GM03348 (cell line): ENCODE data around the gene DUSP28.

Experiments used
- DNase-seq: peaks from one replicate; pipeline ENCODE4 v3.0.0; 2012; ENCODE audit warnings: low spot score

The DUSP28 gene

GRCh38 chr2:240601061-240601830 is 41.1 kb downstream of the DUSP28 start:
- no peak for DNase-seq

- DNase-seq, result no peak
These were observed 41.6 kb downstream of the DUSP28 start for GRCh38 chr2:240601831-240602160.

- DNase-seq, result no peak
These were observed 42.3 kb downstream of the DUSP28 start for GRCh38 chr2:240602266-240603050.

GRCh38 chr2:240603081-240603835 is 43.1 kb downstream of the DUSP28 start:
- no peak for DNase-seq

- no peak for DNase-seq
These were observed 43.7 kb downstream of the DUSP28 start for GRCh38 chr2:240603846-240604245.

- DNase-seq, result peak; percentile 69
These were observed 44.3 kb downstream of the DUSP28 start for GRCh38 chr2:240604291-240604938.

- DNase-seq, result no peak
These were observed 45.0 kb downstream of the DUSP28 start for GRCh38 chr2:240604939-240605716.

- DNase-seq, result no peak
These were observed 45.9 kb downstream of the DUSP28 start for GRCh38 chr2:240605867-240606743.

GRCh38 chr2:240611601-240612210 is 51.5 kb downstream of the DUSP28 start:
- no peak for DNase-seq
